BE2C (cell line): ENCODE measurements around the gene PJA2.

Experiments used
- DNase-seq: peaks from one replicate; pipeline ENCODE4 v3.0.0-alpha.2; 2020
- H3K27me3 ChIP-seq: fragments of 250-450 bp; sonication (Bioruptor Pico); 2 replicates; pipeline ENCODE4 v1.5.1; 2020; ENCODE audit warnings: mild to moderate bottlenecking
- H3K36me3 ChIP-seq: fragments of 250-450 bp; sonication (Bioruptor Pico); 2 replicates; pipeline ENCODE4 v1.5.1; 2020; ENCODE audit warnings: mild to moderate bottlenecking
- H3K4me1 ChIP-seq: fragments of 250-450 bp; sonication (Bioruptor Pico); 2 replicates; pipeline ENCODE4 v1.5.1; 2020
- H3K4me3 ChIP-seq: 2 replicates; pipeline ENCODE4 v1.5.1; 2011; ENCODE audit warnings: low read depth, low read length
- H3K9me3 ChIP-seq: fragments of 250-450 bp; sonication (Bioruptor Pico); 2 replicates; pipeline ENCODE4 v1.5.1; 2020
- CTCF ChIP-seq: IDR thresholded peaks from 2 replicates; pipeline ENCODE4 v1.5.1; 2012; ENCODE audit warnings: mild to moderate bottlenecking, low read depth, low read length

Gene PJA2

DNA sequence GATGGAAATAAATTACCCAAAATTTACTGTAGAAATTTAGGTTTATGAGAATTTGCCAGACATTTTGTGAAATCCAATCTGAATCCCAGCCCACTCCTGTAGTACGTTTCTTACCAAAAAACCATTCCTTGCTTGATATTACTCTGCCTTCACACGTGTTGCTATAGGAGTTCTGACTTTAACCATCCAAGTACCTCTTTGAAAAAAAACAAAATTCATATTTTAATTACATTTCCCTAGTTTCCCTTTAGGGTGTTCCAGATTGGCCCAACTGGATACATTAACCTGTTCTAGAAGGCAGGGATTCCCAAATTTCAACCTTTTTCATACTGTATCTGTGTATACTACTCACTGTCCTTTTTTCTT, 1.4 kb upstream of the PJA2 start:
- H3K4me1 ChIP-seq: no peaks in the 10 kb centered on the region; the same call in none of the 2 replicates
- no peaks in the 10 kb centered on the region for H3K36me3 ChIP-seq
- peak overlapping the region; percentile 72 for H3K4me3 ChIP-seq
- DNase-seq: no peak
- H3K27me3 ChIP-seq: no peaks in the 10 kb centered on the region
- H3K9me3 ChIP-seq: no peaks in the 10 kb centered on the region
- no peak for TF ChIP-seq CTCF

DNA sequence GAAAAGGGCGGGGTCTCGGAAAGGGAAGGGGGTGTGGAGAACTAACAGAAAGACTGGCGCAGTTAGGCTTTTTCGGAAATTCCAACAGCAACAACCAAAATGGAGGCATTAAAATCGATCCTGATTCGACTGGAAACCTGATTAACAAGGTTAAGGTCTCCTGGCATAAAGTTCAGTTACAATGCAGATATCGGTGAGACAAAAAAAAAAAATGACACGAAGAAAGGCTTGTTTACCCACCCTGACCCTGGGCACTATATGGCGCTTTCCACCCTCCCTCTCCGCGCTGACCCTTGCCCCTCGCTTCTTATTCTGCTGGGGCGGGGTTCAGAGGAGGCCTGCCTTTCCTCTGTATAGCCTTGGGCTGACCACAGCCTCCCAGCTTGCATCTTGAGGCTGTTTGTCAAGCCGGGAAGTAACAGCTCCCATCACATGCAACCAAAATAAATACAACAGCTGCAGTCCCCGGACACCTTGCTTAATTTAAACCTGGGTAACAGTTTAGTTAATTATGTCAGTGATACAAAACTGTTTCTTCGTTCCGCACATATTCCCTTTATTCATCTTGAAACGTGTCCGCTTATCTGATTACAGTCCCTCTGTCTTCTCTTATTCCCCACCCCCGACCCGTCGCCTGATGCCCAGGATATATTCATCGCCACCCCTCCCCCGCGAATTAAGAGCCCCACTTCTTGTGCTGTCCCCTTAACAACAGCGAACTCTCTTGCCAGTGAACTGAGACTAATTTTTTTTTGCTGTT, 795 bp upstream of the PJA2 start:
- Histone ChIP-seq H3K27me3 (no peaks in the 10 kb centered on the region), H3K9me3 (no peaks in the 10 kb centered on the region), H3K4me1 (no peaks in the 10 kb centered on the region; the same call in none of the 2 replicates), H3K36me3 (no peaks in the 10 kb centered on the region), H3K4me3 (peak overlapping the region; percentile 72)
- TF ChIP-seq CTCF: no peak
- DNase-seq: peak; percentile 50

GRCh38 chr5:109408991-109409843, 557 bp downstream of the PJA2 start:
- peak overlapping the region; percentile 91 for H3K4me3 ChIP-seq
- H3K36me3 ChIP-seq: no peaks in the 10 kb centered on the region
- H3K9me3 ChIP-seq: no peaks in the 10 kb centered on the region
- no peak for TF ChIP-seq CTCF
- H3K4me1 ChIP-seq: no peaks in the 10 kb centered on the region; the same call in none of the 2 replicates
- peak; percentile 75 for DNase-seq
- H3K27me3 ChIP-seq: no peaks in the 10 kb centered on the region

DNA sequence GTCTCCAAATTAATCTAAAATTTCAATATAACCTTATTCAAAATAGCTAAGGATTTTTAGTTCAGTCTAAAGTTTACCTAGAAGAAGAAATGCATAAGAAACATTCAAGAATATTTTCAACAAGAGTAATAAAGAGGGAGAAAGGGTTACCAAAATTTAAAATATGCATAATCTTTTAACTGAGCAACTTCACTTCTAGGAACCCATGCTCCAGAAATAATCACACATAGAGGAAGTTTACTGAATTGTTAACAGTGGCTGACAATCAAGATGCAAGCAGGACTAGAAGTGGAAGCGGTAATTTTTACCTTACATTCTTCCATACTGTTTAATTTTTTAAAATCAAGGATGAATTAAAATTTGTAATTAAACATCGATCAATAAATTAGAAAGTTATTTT, 1.9 kb downstream of the PJA2 start:
- H3K27me3 ChIP-seq: no peaks in the 10 kb centered on the region
- H3K9me3 ChIP-seq: no peaks in the 10 kb centered on the region
- peak overlapping the region; percentile 91 for H3K4me3 ChIP-seq
- TF ChIP-seq CTCF: no peak
- H3K36me3 ChIP-seq: no peaks in the 10 kb centered on the region
- DNase-seq: no peak
- no peaks in the 10 kb centered on the region; the same call in none of the 2 replicates for H3K4me1 ChIP-seq

DNA sequence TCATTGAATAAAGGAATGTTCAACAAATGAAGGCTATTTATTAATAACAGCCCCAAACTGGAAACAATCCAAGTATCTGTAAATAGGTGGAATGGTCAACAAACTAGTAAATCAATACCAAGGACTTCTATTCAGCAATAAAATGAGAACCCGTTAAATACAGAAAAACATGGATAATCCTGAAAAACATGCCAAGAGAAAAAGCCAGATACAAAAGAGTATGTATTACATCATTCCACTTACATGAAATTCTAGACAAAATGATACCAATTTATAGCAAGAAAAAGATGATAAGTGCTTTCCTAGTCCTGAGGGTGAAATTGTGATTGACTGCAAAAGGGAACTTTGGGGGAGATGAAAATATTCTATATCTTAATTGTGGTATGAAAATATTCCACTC, 3.1 kb downstream of the PJA2 start:
- Histone ChIP-seq H3K4me1 (no peaks in the 10 kb centered on the region; the same call in 1 of the 2 replicates), H3K27me3 (no peaks in the 10 kb centered on the region), H3K36me3 (no peaks in the 10 kb centered on the region), H3K9me3 (no peaks in the 10 kb centered on the region), H3K4me3 (no peak overlapping the region)
- TF ChIP-seq CTCF: no peak
- no peak for DNase-seq
